K562 (cell line): ENCODE measurements around the gene RETREG2. TPM values are rescaled to one million over a fixed set of nuclear protein-coding genes. Genes with fewer than 3 reads are reported as not detected.

Experiments used
- CSDE1 ChIP-seq, 2 experiments: fragments of 450-650 bp; IDR thresholded peaks; 2 replicates each; pipeline ENCODE4 v1.6.1; 2016; ENCODE audit warnings: mild to moderate bottlenecking in 1 of 2
- DPF2 ChIP-seq: fragments of 450-650 bp; IDR thresholded peaks from 2 replicates; pipeline ENCODE4 v1.6.1; 2016
- ZFX ChIP-seq: sonication (generic); formaldehyde crosslinking; IDR thresholded peaks from 2 replicates; pipeline ENCODE4 v1.8.0; 2022; ENCODE audit warnings: mild to moderate bottlenecking, missing genetic modification reagents, moderate library complexity
- ZNF609 ChIP-seq: sonication (generic); formaldehyde crosslinking; IDR thresholded peaks from 2 replicates; pipeline ENCODE4 v1.8.1; 2023; ENCODE audit warnings: missing genetic modification reagents, mild to moderate bottlenecking, borderline replicate concordance
- polyA plus RNA-seq, 8 experiments: library from polyadenylated mRNA; depleted of rRNA in 4 of 8; stranded (reverse) in 5 of 8; unstranded in 3 of 8; fragments of >200 nt; fragmentation: Nextera tagmentation in 2 of 8; fragmentation: Illumina TruSeq in 1 of 8; extraction: Ambion mirVana in 2 of 8; extraction: Trizol in 1 of 8; gene quantifications; 2 replicates each; pipeline versions ENCODE4 v1.2.1 to v1.2.3, GENCODE V29; 2011 to 2014; ENCODE audit warnings: inconsistent platforms in 1 of 8, missing spikeins in 1 of 8
- total RNA-seq, 7 experiments: library from RNA; depleted of rRNA in 6 of 7; stranded (reverse); fragments of >200 nt in 6 of 7; fragmentation: Illumina TruSeq in 2 of 7; extraction: Trizol in 2 of 7; gene quantifications; 2 replicates each; pipeline versions ENCODE4 v1.2.1 to v1.2.3, GENCODE V29; 2011 to 2021; ENCODE audit warnings: low replicate concordance in 1 of 7
- TF ChIP-seq, protein P1 (sequence below): fragments of 450-650 bp; IDR thresholded peaks from 2 replicates; pipeline ENCODE4 v1.6.1; 2016; ENCODE audit warnings: mild to moderate bottlenecking, moderate library complexity

RETREG2 gene
- total and polyA plus RNA-seq, 9 of the 15 experiments (the other 6 are each of a cell fraction or from before 2014, with no cell fraction given) = 4.9 to 40.1 (median 19.2) TPM

DNA sequence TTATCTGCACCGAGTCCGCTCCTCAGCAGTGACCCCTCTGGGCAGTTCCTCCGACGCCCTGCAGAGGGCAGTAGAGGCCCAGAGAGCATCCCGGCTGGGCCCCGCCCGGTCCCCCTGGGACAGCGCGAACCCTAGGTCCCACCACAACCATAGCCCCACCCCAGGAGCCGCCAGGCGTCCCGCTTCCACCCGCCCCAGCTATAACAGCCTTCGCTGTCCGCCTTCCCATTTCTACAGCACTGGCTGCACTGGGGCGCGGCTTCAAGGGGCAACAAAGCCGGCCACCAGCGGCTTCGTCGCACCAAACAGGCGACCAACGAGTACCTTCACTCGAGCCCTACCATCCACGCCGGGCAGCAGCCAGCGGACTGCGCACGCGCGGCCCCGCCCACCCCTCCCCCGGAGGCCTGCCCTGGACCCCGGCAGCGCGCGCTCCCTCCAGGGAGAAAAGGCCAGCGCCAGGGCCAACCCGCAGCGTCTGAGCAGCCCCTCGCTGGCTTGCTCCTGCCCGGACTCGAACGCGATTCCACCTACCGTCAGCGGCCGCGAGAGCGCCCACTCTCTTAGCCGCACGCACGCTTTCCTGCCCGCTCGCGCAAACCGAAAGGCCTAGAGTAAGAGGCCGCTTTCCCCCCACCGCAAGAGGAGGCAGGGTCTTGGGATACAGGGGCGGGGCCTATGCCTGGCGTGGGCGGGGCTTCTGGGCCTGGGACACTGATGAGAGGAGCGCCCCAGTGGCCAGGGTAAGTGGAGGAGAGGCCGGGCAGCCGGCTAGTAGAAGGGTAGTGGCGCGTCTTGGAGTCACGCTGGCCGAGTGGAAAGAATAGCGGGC lies 17.7 kb upstream of the RETREG2 start, which contains the start of gene NHEJ1 (continued):
- TF ChIP-seq ZNF609 (CRISPR knock-in tag) (no peak), CSDE1 (IDR thresholded peaks at IDR 0.05) (no peak), ZFX (CRISPR knock-in tag) (peak; percentile 97), DPF2 (no peak)
- TF ChIP-seq, protein P1, sequence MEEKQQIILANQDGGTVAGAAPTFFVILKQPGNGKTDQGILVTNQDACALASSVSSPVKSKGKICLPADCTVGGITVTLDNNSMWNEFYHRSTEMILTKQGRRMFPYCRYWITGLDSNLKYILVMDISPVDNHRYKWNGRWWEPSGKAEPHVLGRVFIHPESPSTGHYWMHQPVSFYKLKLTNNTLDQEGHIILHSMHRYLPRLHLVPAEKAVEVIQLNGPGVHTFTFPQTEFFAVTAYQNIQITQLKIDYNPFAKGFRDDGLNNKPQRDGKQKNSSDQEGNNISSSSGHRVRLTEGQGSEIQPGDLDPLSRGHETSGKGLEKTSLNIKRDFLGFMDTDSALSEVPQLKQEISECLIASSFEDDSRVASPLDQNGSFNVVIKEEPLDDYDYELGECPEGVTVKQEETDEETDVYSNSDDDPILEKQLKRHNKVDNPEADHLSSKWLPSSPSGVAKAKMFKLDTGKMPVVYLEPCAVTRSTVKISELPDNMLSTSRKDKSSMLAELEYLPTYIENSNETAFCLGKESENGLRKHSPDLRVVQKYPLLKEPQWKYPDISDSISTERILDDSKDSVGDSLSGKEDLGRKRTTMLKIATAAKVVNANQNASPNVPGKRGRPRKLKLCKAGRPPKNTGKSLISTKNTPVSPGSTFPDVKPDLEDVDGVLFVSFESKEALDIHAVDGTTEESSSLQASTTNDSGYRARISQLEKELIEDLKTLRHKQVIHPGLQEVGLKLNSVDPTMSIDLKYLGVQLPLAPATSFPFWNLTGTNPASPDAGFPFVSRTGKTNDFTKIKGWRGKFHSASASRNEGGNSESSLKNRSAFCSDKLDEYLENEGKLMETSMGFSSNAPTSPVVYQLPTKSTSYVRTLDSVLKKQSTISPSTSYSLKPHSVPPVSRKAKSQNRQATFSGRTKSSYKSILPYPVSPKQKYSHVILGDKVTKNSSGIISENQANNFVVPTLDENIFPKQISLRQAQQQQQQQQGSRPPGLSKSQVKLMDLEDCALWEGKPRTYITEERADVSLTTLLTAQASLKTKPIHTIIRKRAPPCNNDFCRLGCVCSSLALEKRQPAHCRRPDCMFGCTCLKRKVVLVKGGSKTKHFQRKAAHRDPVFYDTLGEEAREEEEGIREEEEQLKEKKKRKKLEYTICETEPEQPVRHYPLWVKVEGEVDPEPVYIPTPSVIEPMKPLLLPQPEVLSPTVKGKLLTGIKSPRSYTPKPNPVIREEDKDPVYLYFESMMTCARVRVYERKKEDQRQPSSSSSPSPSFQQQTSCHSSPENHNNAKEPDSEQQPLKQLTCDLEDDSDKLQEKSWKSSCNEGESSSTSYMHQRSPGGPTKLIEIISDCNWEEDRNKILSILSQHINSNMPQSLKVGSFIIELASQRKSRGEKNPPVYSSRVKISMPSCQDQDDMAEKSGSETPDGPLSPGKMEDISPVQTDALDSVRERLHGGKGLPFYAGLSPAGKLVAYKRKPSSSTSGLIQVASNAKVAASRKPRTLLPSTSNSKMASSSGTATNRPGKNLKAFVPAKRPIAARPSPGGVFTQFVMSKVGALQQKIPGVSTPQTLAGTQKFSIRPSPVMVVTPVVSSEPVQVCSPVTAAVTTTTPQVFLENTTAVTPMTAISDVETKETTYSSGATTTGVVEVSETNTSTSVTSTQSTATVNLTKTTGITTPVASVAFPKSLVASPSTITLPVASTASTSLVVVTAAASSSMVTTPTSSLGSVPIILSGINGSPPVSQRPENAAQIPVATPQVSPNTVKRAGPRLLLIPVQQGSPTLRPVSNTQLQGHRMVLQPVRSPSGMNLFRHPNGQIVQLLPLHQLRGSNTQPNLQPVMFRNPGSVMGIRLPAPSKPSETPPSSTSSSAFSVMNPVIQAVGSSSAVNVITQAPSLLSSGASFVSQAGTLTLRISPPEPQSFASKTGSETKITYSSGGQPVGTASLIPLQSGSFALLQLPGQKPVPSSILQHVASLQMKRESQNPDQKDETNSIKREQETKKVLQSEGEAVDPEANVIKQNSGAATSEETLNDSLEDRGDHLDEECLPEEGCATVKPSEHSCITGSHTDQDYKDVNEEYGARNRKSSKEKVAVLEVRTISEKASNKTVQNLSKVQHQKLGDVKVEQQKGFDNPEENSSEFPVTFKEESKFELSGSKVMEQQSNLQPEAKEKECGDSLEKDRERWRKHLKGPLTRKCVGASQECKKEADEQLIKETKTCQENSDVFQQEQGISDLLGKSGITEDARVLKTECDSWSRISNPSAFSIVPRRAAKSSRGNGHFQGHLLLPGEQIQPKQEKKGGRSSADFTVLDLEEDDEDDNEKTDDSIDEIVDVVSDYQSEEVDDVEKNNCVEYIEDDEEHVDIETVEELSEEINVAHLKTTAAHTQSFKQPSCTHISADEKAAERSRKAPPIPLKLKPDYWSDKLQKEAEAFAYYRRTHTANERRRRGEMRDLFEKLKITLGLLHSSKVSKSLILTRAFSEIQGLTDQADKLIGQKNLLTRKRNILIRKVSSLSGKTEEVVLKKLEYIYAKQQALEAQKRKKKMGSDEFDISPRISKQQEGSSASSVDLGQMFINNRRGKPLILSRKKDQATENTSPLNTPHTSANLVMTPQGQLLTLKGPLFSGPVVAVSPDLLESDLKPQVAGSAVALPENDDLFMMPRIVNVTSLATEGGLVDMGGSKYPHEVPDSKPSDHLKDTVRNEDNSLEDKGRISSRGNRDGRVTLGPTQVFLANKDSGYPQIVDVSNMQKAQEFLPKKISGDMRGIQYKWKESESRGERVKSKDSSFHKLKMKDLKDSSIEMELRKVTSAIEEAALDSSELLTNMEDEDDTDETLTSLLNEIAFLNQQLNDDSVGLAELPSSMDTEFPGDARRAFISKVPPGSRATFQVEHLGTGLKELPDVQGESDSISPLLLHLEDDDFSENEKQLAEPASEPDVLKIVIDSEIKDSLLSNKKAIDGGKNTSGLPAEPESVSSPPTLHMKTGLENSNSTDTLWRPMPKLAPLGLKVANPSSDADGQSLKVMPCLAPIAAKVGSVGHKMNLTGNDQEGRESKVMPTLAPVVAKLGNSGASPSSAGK = peak; percentile 77
